RWPE2 (cell line): ENCODE data around the gene DCUN1D3.
"Not testable (repeated sequence)": the region's sequence is repeated elsewhere in the genome, so short reads cannot be mapped to it uniquely, and the experiment has no call there.

Experiments used
- ATAC-seq: fragments of 200-7000 bp; cut with Tn5 transposase; 3 replicates; pipeline ENCODE4 v1.9.1; 2021; ENCODE audit warnings: low read depth
- DNase-seq: peaks from one replicate; pipeline ENCODE4 v3.0.0-alpha.2; 2020; ENCODE audit warnings: low spot score
- H3K27ac ChIP-seq: fragments of 450-650 bp; 2 replicates; pipeline ENCODE4 v1.5.1; 2017; ENCODE audit warnings: mild to moderate bottlenecking; ENCODE audit not compliant: poor library complexity, severe bottlenecking
- H3K27me3 ChIP-seq: fragments of 250-450 bp; sonication (Bioruptor Pico); 2 replicates; pipeline ENCODE4 v1.5.1; 2021; ENCODE audit warnings: mild to moderate bottlenecking, moderate library complexity; ENCODE audit not compliant: insufficient read depth, poor library complexity, severe bottlenecking
- H3K36me3 ChIP-seq: fragments of 250-450 bp; sonication (Bioruptor Pico); 2 replicates; pipeline ENCODE4 v1.5.1; 2020; ENCODE audit warnings: low read depth, mild to moderate bottlenecking, moderate library complexity
- H3K4me1 ChIP-seq: fragments of 250-450 bp; sonication (Bioruptor Pico); 2 replicates; pipeline ENCODE4 v1.5.1; 2021; ENCODE audit warnings: mild to moderate bottlenecking, moderate library complexity; ENCODE audit not compliant: insufficient read depth, poor library complexity, severe bottlenecking
- H3K4me3 ChIP-seq: fragments of 250-450 bp; sonication (Bioruptor Pico); 2 replicates; pipeline ENCODE4 v1.5.1; 2021; ENCODE audit warnings: mild to moderate bottlenecking, moderate library complexity; ENCODE audit not compliant: severe bottlenecking
- H3K9me3 ChIP-seq: fragments of 250-450 bp; sonication (Bioruptor Pico); 2 replicates; pipeline ENCODE4 v1.5.1; 2021; ENCODE audit warnings: mild to moderate bottlenecking, moderate library complexity; ENCODE audit not compliant: severe bottlenecking
- CTCF ChIP-seq: fragments of 450-650 bp; IDR thresholded peaks from one replicate; pipeline ENCODE4 v1.5.1; 2017; ENCODE audit warnings: mild to moderate bottlenecking, moderate library complexity; ENCODE audit not compliant: poor library complexity, severe bottlenecking

Gene DCUN1D3, protein sequence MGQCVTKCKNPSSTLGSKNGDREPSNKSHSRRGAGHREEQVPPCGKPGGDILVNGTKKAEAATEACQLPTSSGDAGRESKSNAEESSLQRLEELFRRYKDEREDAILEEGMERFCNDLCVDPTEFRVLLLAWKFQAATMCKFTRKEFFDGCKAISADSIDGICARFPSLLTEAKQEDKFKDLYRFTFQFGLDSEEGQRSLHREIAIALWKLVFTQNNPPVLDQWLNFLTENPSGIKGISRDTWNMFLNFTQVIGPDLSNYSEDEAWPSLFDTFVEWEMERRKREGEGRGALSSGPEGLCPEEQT

GRCh38 chr16:20900299-20901067, at the start of gene DCUN1D3, which contains the start of gene LYRM1:
Gene DCUN1D3 (minus strand): TSS chr16:20900358. CDS start chr16:20862538, 37,820 bp downstream.
Gene LYRM1 (plus strand): TSS chr16:20900771. CDS start chr16:20915556, 14,785 bp downstream.
- Histone ChIP-seq H3K4me3 (peak within 1 kb of the TSS; percentile 50), H3K27me3 (no peaks in the 10 kb centered on the region), H3K9me3 (no peaks in the 10 kb centered on the region), H3K4me1 (peaks cover 44% of the 10 kb centered on the region), H3K27ac (peak within 1 kb of the TSS; percentile 94), H3K36me3 (peaks cover 15% of the 10 kb centered on the region)
- ATAC-seq (peak; percentile 85), DNase-seq (peak; percentile 97)
- no peak for TF ChIP-seq CTCF

- Histone ChIP-seq H3K27ac (no peak overlapping the region), H3K36me3 (no peaks in the 10 kb centered on the region), H3K9me3 (no peaks in the 10 kb centered on the region), H3K4me3 (no peak overlapping the region), H3K27me3 (no peaks in the 10 kb centered on the region), H3K4me1 (no peaks in the 10 kb centered on the region)
- DNase-seq (no peak), ATAC-seq (no peak)
- no peak for TF ChIP-seq CTCF
Measured at GRCh38 chr16:20949660-20950059, 49.5 kb upstream of the DCUN1D3 start.

DNA sequence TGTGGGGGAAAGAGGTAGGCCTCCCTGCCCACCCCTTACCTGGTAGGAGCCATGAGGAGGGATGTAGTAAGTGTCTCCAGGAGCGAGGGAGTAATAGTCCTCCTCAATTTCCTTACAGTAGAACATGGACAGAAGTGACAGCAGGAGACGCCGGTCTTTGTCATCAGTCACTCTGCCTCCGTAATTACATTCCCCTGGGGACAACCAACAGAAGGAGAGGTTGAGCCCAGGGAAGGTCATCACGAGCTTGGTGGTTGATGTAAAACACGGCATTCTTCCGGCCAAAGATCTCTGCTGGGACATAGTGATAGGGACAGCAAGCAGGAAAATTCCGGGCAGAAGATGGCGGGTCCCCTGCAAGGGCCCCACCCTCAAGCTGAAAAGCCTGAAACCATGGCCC, 48.3 kb upstream of the DCUN1D3 start:
- Histone ChIP-seq H3K4me3 (no peak overlapping the region), H3K27me3 (no peaks in the 10 kb centered on the region), H3K9me3 (no peaks in the 10 kb centered on the region), H3K4me1 (no peaks in the 10 kb centered on the region), H3K27ac (no peak overlapping the region), H3K36me3 (no peaks in the 10 kb centered on the region)
- no peak for DNase-seq
- no peak for ATAC-seq
- no peak for TF ChIP-seq CTCF

- no peak for DNase-seq
- H3K27ac ChIP-seq, result no peak overlapping the region
- H3K4me1 ChIP-seq, result no peaks in the 10 kb centered on the region
- no peaks in the 10 kb centered on the region for H3K9me3 ChIP-seq
- no peak for ATAC-seq
- TF ChIP-seq CTCF, result no peak
- H3K27me3 ChIP-seq, result no peaks in the 10 kb centered on the region
- H3K4me3 ChIP-seq, result no peak overlapping the region
- no peaks in the 10 kb centered on the region for H3K36me3 ChIP-seq
Measured at GRCh38 chr16:20946015-20946629, 46.0 kb upstream of the DCUN1D3 start.

DNA sequence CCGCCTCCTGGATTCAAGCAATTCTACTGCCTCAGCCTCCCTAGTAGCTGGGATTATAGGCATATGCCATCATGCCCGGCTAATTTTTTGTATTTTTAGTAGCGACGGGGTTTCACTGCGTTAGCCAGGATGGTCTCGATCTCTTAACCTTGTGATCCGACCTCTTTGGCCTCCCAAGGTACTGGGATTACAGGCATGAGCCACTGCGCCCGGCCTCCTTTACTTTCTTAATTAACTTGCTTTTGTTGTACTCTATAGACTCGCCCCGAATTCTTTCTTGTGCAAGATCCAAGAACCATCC, 45.4 kb upstream of the DCUN1D3 start:
- H3K27me3 ChIP-seq, H3K36me3 ChIP-seq, DNase-seq, H3K27ac ChIP-seq, ATAC-seq, H3K4me1 ChIP-seq, H3K4me3 ChIP-seq, H3K9me3 ChIP-seq: not testable (repeated sequence)
